ENCODE measurements around the gene PARD3B.

PARD3B gene

DNA sequence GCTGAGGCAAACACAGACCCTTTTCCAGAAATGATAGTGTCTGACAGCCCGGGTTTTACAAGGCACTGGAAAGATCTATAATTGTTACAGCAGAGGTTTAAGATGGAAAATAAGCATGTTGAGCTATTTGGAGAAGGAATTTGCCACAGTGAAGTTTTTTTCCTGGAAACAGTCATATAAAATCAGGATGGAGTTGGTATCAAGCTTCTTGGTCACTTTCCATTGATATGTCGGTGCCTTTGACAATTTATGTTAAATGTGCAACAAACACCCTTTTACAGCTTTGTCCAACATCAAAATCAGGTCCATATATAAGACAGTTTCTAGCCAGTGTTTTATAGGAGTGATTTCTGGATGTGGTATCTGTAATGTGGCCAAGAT lies 1019.9 kb downstream of the PARD3B start:
- POLR2A ChIA-PET = no interaction called here
- TF ChIP-seq FOXA1 (IDR thresholded peaks at IDR 0.05) = no peak
- TF ChIP-seq ARNT (IDR thresholded peaks at IDR 0.05) = no peak
- no peak for TF ChIP-seq ZNF384 (IDR thresholded peaks at IDR 0.05)
- no peak for TF ChIP-seq CTBP1 (IDR thresholded peaks at IDR 0.05; ENCODE audit: borderline replicate concordance)
- TF ChIP-seq LEF1 (IDR thresholded peaks at IDR 0.05; ENCODE audit: borderline replicate concordance) = no peak
- no peak for TF ChIP-seq NFRKB (IDR thresholded peaks at IDR 0.05)
- no peak for TF ChIP-seq TARDBP (IDR thresholded peaks at IDR 0.05)
- TF ChIP-seq, protein P1, sequence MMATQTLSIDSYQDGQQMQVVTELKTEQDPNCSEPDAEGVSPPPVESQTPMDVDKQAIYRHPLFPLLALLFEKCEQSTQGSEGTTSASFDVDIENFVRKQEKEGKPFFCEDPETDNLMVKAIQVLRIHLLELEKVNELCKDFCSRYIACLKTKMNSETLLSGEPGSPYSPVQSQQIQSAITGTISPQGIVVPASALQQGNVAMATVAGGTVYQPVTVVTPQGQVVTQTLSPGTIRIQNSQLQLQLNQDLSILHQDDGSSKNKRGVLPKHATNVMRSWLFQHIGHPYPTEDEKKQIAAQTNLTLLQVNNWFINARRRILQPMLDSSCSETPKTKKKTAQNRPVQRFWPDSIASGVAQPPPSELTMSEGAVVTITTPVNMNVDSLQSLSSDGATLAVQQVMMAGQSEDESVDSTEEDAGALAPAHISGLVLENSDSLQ (IDR thresholded peaks at IDR 0.05) = no peak
- no peak for TF ChIP-seq L3MBTL2 (conservative IDR thresholded peaks at IDR 0.05)
- no peak for TF ChIP-seq BHLHE40 (IDR thresholded peaks at IDR 0.05; ENCODE audit: borderline replicate concordance)
- no peak for TF ChIP-seq FOXM1 (IDR thresholded peaks at IDR 0.05; ENCODE audit: borderline replicate concordance)
- TF ChIP-seq FOXK2 (IDR thresholded peaks at IDR 0.05) = no peak
- no peak for TF ChIP-seq SP1 (IDR thresholded peaks at IDR 0.05)
- no peak for TF ChIP-seq HDGF (IDR thresholded peaks at IDR 0.05; ENCODE audit: borderline replicate concordance)
- TF ChIP-seq ELF4 (IDR thresholded peaks at IDR 0.05) = no peak
- CTCF ChIA-PET = no interaction called here

DNA sequence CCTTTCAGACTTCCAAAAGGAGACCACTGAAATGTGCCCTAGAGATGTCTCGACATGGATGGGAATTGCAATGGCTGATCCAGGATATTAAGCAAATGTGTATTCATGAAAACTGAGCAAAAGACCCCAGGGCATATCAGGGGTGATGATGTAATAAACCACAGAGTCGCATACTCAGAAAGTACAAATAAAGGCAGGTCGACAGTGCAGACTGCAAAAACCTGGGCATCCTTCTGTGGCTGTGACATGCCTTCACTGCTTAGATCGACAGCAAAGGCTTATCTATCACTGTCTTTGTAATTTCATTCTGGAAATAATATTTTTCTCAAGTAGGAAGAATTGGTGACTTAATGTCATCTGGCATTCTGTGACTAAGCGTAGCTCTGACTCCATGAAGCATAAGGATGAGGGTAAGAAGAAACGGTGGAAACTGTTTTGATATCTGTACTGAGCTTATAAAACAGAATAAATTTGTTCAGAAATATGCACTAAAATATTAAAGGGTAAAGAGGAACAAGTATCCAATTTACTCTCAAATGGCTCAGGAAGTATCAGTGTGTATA lies 1021.4 kb downstream of the PARD3B start:
- no peak for DNase-seq (ENCODE audit: extremely low spot score)
- POLR2A ChIA-PET = no interaction called here
- CTCF ChIA-PET = no interaction called here
- TF ChIP-seq HDGF (IDR thresholded peaks at IDR 0.05; ENCODE audit: borderline replicate concordance) (no peak), LEF1 (IDR thresholded peaks at IDR 0.05; ENCODE audit: borderline replicate concordance) (no peak)

More for the DNA sequence above, 1019.9 kb downstream of the PARD3B start:
- DNase-seq (ENCODE audit: extremely low spot score) = no peak

DNA sequence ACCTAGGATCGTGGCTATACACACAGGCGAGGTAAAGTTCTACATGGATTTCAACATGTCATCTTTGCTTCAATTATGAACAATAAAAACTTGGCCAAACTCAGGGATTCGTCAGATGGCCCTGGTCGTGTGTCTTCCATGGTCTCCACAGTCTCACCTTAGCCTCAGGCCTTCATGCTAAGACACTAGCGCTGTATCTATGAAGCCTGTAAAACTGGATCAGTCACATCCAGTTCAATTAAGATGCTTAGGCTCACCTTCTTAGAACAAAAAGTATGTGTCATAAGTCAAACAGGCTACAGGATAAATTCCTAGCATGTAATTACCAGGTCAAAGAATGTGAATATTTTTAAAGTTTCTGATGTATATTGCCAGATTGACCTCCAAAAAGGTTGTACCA lies 1023.3 kb downstream of the PARD3B start:
- TF ChIP-seq HDGF (IDR thresholded peaks at IDR 0.05; ENCODE audit: borderline replicate concordance) (no peak), ELF4 (IDR thresholded peaks at IDR 0.05) (no peak), L3MBTL2 (conservative IDR thresholded peaks at IDR 0.05) (no peak), FOXM1 (IDR thresholded peaks at IDR 0.05; ENCODE audit: borderline replicate concordance) (no peak), SP1 (IDR thresholded peaks at IDR 0.05) (no peak), LEF1 (IDR thresholded peaks at IDR 0.05; ENCODE audit: borderline replicate concordance) (no peak), ZNF384 (IDR thresholded peaks at IDR 0.05) (no peak), FOXK2 (IDR thresholded peaks at IDR 0.05) (no peak), SUZ12 (IDR thresholded peaks at IDR 0.05) (no peak), NFRKB (IDR thresholded peaks at IDR 0.05) (no peak), TARDBP (IDR thresholded peaks at IDR 0.05) (no peak), FOXA1 (IDR thresholded peaks at IDR 0.05) (no peak), ARNT (IDR thresholded peaks at IDR 0.05) (no peak), CTBP1 (IDR thresholded peaks at IDR 0.05; ENCODE audit: borderline replicate concordance) (no peak), BHLHE40 (IDR thresholded peaks at IDR 0.05; ENCODE audit: borderline replicate concordance) (no peak)
- TF ChIP-seq, protein P1 (IDR thresholded peaks at IDR 0.05) = no peak
- POLR2A ChIA-PET = no interaction called here
- CTCF ChIA-PET = no interaction called here
- no peak for DNase-seq (ENCODE audit: extremely low spot score)

DNA sequence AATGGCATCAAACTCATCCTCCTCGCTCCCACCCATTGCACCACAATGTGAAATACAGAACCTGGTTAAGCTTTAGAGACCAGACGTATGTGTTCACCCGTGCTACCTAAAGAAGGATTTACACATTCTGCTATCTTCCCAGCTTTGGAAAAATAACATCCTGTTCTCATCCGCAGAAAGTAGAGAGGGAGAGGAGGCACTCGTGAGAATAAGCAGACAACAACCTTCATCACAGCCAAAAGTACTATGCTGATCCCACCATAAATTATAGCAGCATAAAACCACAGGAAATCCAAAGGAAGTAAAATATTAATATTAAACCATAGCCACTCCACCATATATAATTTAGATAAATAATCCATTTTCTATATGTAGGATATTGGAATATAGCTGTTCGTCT lies 1025.4 kb downstream of the PARD3B start:
- POLR2A ChIA-PET = no interaction called here
- TF ChIP-seq LEF1 (IDR thresholded peaks at IDR 0.05; ENCODE audit: borderline replicate concordance) = no peak
- TF ChIP-seq SP1 (IDR thresholded peaks at IDR 0.05) = no peak
- no peak for TF ChIP-seq NFRKB (IDR thresholded peaks at IDR 0.05)
- TF ChIP-seq SUZ12 (IDR thresholded peaks at IDR 0.05) = no peak
- TF ChIP-seq ZNF384 (IDR thresholded peaks at IDR 0.05) = no peak
- TF ChIP-seq FOXM1 (IDR thresholded peaks at IDR 0.05; ENCODE audit: borderline replicate concordance) = no peak
- TF ChIP-seq L3MBTL2 (conservative IDR thresholded peaks at IDR 0.05) = no peak
- no peak for TF ChIP-seq FOXA1 (IDR thresholded peaks at IDR 0.05)
- TF ChIP-seq HDGF (IDR thresholded peaks at IDR 0.05; ENCODE audit: borderline replicate concordance) = no peak
- TF ChIP-seq ELF4 (IDR thresholded peaks at IDR 0.05) = no peak
- TF ChIP-seq, protein P1 (IDR thresholded peaks at IDR 0.05) = no peak
- TF ChIP-seq CTBP1 (IDR thresholded peaks at IDR 0.05; ENCODE audit: borderline replicate concordance) = no peak
- TF ChIP-seq FOXK2 (IDR thresholded peaks at IDR 0.05) = no peak
- TF ChIP-seq TARDBP (IDR thresholded peaks at IDR 0.05) = no peak
- TF ChIP-seq ARNT (IDR thresholded peaks at IDR 0.05) = no peak
- no peak for TF ChIP-seq BHLHE40 (IDR thresholded peaks at IDR 0.05; ENCODE audit: borderline replicate concordance)
- CTCF ChIA-PET = no interaction called here
- DNase-seq (ENCODE audit: extremely low spot score) = no peak

DNA sequence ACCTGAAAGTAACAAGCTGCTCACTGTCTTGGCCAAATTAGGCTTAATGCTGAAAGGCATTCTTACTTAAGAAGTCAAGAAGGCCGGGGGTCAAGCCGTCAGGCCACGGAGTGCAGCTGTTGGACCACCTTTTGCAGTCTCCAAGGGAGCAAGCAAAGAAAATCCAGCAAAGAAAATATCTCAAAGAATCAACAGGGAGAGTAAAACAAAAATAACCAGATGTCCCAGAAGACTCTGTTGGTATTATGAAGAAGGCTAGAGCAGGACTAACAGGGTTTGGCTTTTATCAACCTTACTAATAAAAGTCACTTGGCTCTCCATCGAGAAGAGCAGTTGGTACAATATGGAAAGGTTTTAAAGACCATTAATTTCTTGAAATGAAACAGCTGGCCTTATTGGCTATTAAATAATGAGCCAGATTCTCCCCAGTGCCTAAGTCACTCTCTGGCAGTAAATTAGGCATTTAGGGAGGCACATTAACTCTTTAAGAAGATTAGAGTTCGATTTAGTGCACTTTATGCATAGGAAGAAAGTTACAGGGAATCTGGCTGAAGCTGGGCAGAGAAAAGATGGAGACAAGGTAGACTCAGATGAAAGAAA lies 1026.2 kb downstream of the PARD3B start:
- ChIA-PET POLR2A (no interaction called here), CTCF (no interaction called here)
- TF ChIP-seq BHLHE40 (IDR thresholded peaks at IDR 0.05; ENCODE audit: borderline replicate concordance) = no peak
- TF ChIP-seq SP1 (IDR thresholded peaks at IDR 0.05) = no peak
- no peak for TF ChIP-seq L3MBTL2 (conservative IDR thresholded peaks at IDR 0.05)
- no peak for TF ChIP-seq TARDBP (IDR thresholded peaks at IDR 0.05)
- TF ChIP-seq HDGF (IDR thresholded peaks at IDR 0.05; ENCODE audit: borderline replicate concordance) = no peak
- TF ChIP-seq, protein P1 (IDR thresholded peaks at IDR 0.05) = no peak
- no peak for TF ChIP-seq NFRKB (IDR thresholded peaks at IDR 0.05)
- no peak for TF ChIP-seq ARNT (IDR thresholded peaks at IDR 0.05)
- TF ChIP-seq ZNF384 (IDR thresholded peaks at IDR 0.05) = no peak
- no peak for TF ChIP-seq FOXA1 (IDR thresholded peaks at IDR 0.05)
- TF ChIP-seq LEF1 (IDR thresholded peaks at IDR 0.05; ENCODE audit: borderline replicate concordance) = no peak
- no peak for TF ChIP-seq FOXM1 (IDR thresholded peaks at IDR 0.05; ENCODE audit: borderline replicate concordance)
- no peak for TF ChIP-seq FOXK2 (IDR thresholded peaks at IDR 0.05)
- no peak for DNase-seq (ENCODE audit: extremely low spot score)
